Heart right ventricle (tissue), 16 donors: ENCODE data around the gene LSM14A. TPM values are rescaled to one million over a fixed set of nuclear protein-coding genes. Genes with fewer than 3 reads are reported as not detected.
A peak's percentile ranks its signal among the peaks of the same experiment; 100 is the strongest.
"Not testable (repeated sequence)": the region's sequence is repeated elsewhere in the genome, so short reads cannot be mapped to it uniquely, and the experiment has no call there.

ENCODE experiments used
- ATAC-seq, 8 donors: fragments of 200-7000 bp; cut with Tn5 transposase; one replicate each; pipeline ENCODE4 v1.9.1; 2020; ENCODE audit warnings: mild to moderate bottlenecking in 8 of 8, moderate library complexity in 8 of 8, moderate number of reproducible peaks in 1 of 8
- DNase-seq, 2 donors: peaks; one replicate each; pipeline ENCODE4 v3.0.0-alpha.2; 2020
- H3K27ac ChIP-seq, 10 donors: fragments of 200-600 bp; sonication (generic) in 2 of 10; one replicate each; pipeline versions ENCODE4 v1.5.0 to v1.8.0; 2020 to 2022; ENCODE audit warnings: mild to moderate bottlenecking in 3 of 10
- H3K27me3 ChIP-seq, 7 donors: fragments of 200-600 bp; one replicate each; pipeline ENCODE4 v1.8.0; 2021 to 2022; ENCODE audit warnings: mild to moderate bottlenecking in 2 of 7
- H3K36me3 ChIP-seq, 9 donors: fragments of 200-600 bp; sonication (generic) in 1 of 9; one replicate each; pipeline versions ENCODE4 v1.5.0 to v1.8.0; 2020 to 2022; ENCODE audit warnings: mild to moderate bottlenecking in 2 of 9
- H3K4me1 ChIP-seq, 9 donors: fragments of 200-600 bp; sonication (generic) in 1 of 9; one replicate each; pipeline versions ENCODE4 v1.5.0 to v1.8.0; 2020 to 2022; ENCODE audit warnings: mild to moderate bottlenecking in 4 of 9
- H3K4me3 ChIP-seq, 10 donors: fragments of 200-600 bp; sonication (generic) in 2 of 10; one replicate each; pipeline versions ENCODE4 v1.5.0 to v1.8.0; 2020 to 2022; ENCODE audit warnings: mild to moderate bottlenecking in 7 of 10, moderate library complexity in 2 of 10
- H3K9me3 ChIP-seq, 11 donors: fragments of 200-600 bp in 10 of 11; sonication (generic) in 2 of 11; one replicate each; pipeline versions ENCODE4 v1.5.0 to v1.8.0; 2013 to 2022; ENCODE audit warnings: mild to moderate bottlenecking in 2 of 11, control low read depth in 1 of 11, moderate library complexity in 1 of 11
- WGBS, 2 donors: extraction: QIAGEN DNeasy Blood & Tissue Kit; methylation state at CpG; one replicate each; pipeline ENCODE4 v1.1.7; 2013; ENCODE audit warnings: inconsistent platforms in 1 of 2; 5-methylcytosine and 5-hydroxymethylcytosine counted together
- intact Hi-C, 10 donors: fragments of 100-400 bp; cut with DNase I; formaldehyde crosslinking; loops; one replicate each; pipeline versions ENCODE4 v1.11.1 to v1.14.2; 2022
- polyA plus RNA-seq, 2 donors: library from polyadenylated mRNA; stranded (reverse); fragments of 200-250 nt; gene quantifications; one replicate each; pipeline ENCODE4 v1.2.3, GENCODE V29; 2013
- total RNA-seq, 10 donors: library from RNA; stranded (reverse); fragmentation: NEBNext Ultra II Directional in 3 of 10; extraction: Animal tissue kit (Norgen Biotek cat#: 25700) in 3 of 10; gene quantifications; one replicate each; pipeline versions ENCODE4 v1.2.1 to v1.2.4, GENCODE V29; 2021 to 2023
- TF ChIP-seq, protein P1 (sequence below), 9 donors: fragments of 200-600 bp; sonication (generic) in 2 of 9; IDR thresholded peaks; one replicate each; pipeline versions ENCODE4 v1.5.0 to v1.8.0; 2021 to 2022; ENCODE audit warnings: antibody characterized with exemption in 9 of 9, mild to moderate bottlenecking in 5 of 9, moderate library complexity in 1 of 9
- donor health status: Arrhythmogenic right ventricular cardiomyopathy.
- donor health status: ischemic (EF 13 %, LVEDD 7.1; RV severe dilation, severe dysfunction).
- donor health status: healthy with polysubstance abuse.
- donor health status: DM: no; HTN: yes; CAD: no.
- donor health status: DM: no; HTN: no; CAD: no.
- donor health status: ischemic (EF 25% LVEDD 6.9; RV normal size, moderate dysfunction).
- donor health status: ischemic (EF 25% LVEDD 5.7; RV mildly dilated, moderate dysfunction).
- donor health status: healthy.
- donor health status: DM: yes; HTN: yes; CAD: no.
- donor health status: Ischemic cardiomyopathy.
- donor health status: ischemic (EF 35%, LVEDD 5.7; RV mildly dilated, moderate dysfunction).
- donor health status: nonischemic (EF 11% LVEDD 7.7; RV severe dilation, severe dysfunction).
- donor health status: DM: yes; HTN: yes; CAD: no.
- donor health status: PGD.
- donor health status: ischemic (EF 29% LVEDD 5.4; RV normal size, mild dysfunction).
- donor health status: nonischemic (EF 23%, LVEDD 6.1; RV moderate dilation, normal function).

Gene LSM14A
- total and polyA plus RNA-seq, 12 donors = 44.7 to 78.0 (median 66.1) TPM

DNA sequence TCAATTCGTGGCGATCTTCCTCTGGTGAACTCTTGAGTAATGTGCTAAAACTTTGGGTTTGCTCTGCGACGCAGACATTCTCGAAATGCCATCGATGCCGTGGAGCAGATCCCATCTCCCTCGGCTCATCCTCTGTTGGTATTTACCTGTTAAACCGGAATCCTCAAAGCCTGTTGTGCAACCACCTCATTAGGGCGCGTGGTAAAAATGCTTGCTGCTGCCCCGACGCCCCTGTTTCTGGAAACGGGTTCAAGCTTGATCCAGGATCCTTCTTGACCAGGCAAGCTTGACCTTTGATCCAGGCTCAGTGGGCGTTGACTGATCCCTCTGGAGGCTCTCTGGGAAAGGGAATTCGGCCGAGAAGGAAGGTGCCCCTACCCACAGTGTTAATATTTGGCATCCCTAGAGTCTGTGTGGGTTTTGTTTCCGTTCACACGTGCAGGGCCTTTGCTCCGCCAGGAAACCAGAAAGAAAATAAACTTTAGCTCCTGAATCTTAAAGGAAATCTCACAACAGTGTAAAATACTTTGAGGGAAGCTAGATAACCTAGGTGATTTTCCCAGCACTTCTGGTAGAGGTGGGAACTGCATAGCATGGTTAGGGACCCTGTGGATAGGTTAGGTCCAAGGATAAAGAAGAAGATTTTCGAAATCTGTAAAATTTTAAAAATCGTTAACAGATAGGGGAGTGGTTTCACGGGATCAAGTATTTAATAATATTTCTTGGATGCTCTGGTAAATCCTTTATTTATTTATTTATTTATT is 1.1 kb downstream of the LSM14A start:
- Histone ChIP-seq H3K4me3 (peak overlapping the region; percentile 68 to 99 (median 95)), H3K4me1 (peaks cover 9 to 66% (median 58%) of the 10 kb centered on the region in 9 donors), H3K36me3 (peaks cover 0 to 8% (median 0%) of the 10 kb centered on the region in 9 donors), H3K27me3 (no peaks in the 10 kb centered on the region), H3K9me3 (no peaks in the 10 kb centered on the region), H3K27ac (peak overlapping the region; percentile 91 to 100 (median 98))
- peak in 1 of 2 donors; percentile 22 for DNase-seq
- WGBS, 2 donors = 2 to 3% methylated on average over 23 of the region's 23 CpGs
- intact Hi-C loops = no loop called here
- ATAC-seq = peak in 6 of 8 donors; percentile 1 to 24 (median 16)
- TF ChIP-seq, protein P1, sequence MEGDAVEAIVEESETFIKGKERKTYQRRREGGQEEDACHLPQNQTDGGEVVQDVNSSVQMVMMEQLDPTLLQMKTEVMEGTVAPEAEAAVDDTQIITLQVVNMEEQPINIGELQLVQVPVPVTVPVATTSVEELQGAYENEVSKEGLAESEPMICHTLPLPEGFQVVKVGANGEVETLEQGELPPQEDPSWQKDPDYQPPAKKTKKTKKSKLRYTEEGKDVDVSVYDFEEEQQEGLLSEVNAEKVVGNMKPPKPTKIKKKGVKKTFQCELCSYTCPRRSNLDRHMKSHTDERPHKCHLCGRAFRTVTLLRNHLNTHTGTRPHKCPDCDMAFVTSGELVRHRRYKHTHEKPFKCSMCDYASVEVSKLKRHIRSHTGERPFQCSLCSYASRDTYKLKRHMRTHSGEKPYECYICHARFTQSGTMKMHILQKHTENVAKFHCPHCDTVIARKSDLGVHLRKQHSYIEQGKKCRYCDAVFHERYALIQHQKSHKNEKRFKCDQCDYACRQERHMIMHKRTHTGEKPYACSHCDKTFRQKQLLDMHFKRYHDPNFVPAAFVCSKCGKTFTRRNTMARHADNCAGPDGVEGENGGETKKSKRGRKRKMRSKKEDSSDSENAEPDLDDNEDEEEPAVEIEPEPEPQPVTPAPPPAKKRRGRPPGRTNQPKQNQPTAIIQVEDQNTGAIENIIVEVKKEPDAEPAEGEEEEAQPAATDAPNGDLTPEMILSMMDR (IDR thresholded peaks at IDR 0.05) = no peak

DNA sequence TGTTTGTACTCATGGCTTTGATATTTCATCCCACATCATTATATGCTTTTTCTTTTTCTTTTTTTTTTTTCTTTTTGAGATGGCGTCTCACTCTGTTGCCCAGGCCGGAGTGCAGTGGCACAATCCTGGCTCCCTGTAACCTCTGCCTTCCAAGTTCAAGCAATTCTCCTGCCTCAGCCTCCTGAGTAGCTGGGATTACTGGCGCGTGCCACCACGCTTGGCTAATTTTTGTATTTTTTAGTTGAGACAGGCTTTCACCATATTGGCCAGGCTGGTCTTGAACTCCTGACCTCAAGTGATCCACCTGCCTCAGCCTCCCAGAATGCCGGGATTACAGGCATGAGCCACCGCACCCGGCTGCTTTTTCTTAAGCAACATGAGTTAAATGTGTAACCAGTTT is 2.9 kb downstream of the LSM14A start:
- ATAC-seq, DNase-seq, H3K27me3 ChIP-seq, H3K9me3 ChIP-seq, intact Hi-C loops: not testable (repeated sequence)
- WGBS, 2 donors = 83 to 85% methylated on average over 8 of the region's 8 CpGs
- Histone ChIP-seq H3K4me1 (peaks cover 9 to 81% (median 76%) of the 10 kb centered on the region in 9 donors), H3K36me3 (peaks cover 0 to 17% (median 0%) of the 10 kb centered on the region in 9 donors), H3K27ac (peak overlapping the region in 3 of 10 donors; percentile 0 to 27 (median 15)), H3K4me3 (peak overlapping the region in 4 of 10 donors; percentile 3 to 99 (median 96))

DNA sequence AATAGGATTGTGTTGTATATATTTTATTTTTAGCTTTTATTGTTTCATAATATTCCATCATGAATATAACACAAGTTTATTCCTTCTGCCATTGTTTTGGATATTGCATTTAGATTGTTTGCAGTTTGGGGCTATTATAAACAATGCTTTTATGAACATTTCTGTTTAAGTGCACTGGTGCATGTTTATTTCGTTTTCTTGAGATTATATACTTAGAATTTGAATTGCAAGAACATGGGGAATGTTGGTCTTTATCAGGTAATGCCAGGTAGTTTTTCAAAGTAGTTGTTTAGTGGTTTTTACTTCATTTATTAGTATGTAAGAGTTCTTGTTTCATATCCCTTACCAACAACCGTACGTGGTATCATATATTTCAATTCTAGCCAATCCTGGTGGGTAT is 4.3 kb downstream of the LSM14A start:
- Histone ChIP-seq H3K27me3 (no peaks in the 10 kb centered on the region), H3K4me3 (peak overlapping the region in 1 of 10 donors; percentile 8), H3K4me1 (peaks cover 5 to 89% (median 83%) of the 10 kb centered on the region in 9 donors), H3K36me3 (peaks cover 0 to 18% (median 0%) of the 10 kb centered on the region in 9 donors), H3K27ac (no peak overlapping the region), H3K9me3 (no peaks in the 10 kb centered on the region)
- WGBS, 2 donors = 32 to 43% methylated on average over 3 of the region's 3 CpGs
- DNase-seq (no peak), ATAC-seq (no peak)
- TF ChIP-seq, protein P1 (IDR thresholded peaks at IDR 0.05) = no peak
- intact Hi-C loops = no loop called here

DNA sequence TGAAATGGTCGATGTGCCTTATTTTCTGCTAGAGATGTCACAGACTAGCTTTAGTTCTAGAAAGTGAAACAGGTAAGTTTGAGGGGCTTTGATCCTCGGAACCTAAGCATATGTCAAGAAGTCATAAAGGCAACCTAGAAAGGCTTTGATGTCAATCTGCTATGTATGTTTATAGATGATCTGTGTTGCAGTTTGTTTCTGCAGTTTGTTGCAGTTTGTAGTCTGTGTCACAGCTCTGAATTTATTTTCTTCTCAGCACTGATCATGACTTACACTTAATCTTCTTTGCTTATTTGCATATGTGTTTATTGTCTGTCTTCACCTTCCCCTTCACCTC is 5.9 kb downstream of the LSM14A start:
- peaks cover 6 to 100% (median 93%) of the 10 kb centered on the region in 9 donors for H3K4me1 ChIP-seq
- ATAC-seq = no peak
- 68 to 71% methylated on average over 2 of the region's 2 CpGs for WGBS, 2 donors
- intact Hi-C loops = no loop called here
- H3K9me3 ChIP-seq = no peaks in the 10 kb centered on the region
- no peak for DNase-seq
- H3K4me3 ChIP-seq = peak overlapping the region in 1 of 10 donors; percentile 12
- H3K27ac ChIP-seq = no peak overlapping the region
- H3K36me3 ChIP-seq = peaks cover 0 to 18% (median 0%) of the 10 kb centered on the region in 9 donors
- TF ChIP-seq, protein P1 (IDR thresholded peaks at IDR 0.05) = no peak
- H3K27me3 ChIP-seq = no peaks in the 10 kb centered on the region

DNA sequence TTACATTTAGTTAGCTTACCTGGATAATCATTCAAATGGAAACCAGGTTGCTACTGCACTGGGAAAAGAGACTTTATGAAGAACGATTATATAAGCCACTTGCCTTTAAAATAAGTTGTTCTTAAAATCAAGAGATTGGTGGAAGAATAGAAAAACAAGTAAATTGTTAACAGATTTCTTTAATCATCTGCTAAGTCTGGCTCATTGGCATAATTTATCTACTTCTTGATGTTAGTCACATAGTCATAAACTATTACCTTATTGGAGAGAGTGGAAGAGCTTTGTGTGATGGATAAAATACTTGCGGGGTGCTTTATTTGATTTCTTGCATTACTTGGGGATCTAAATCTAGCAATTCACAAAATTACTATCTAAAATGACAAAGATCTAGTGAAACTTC is 6.8 kb downstream of the LSM14A start:
- Histone ChIP-seq H3K36me3 (peaks cover 0 to 18% (median 0%) of the 10 kb centered on the region in 9 donors), H3K27me3 (no peaks in the 10 kb centered on the region), H3K9me3 (no peaks in the 10 kb centered on the region), H3K4me3 (no peak overlapping the region), H3K27ac (peak overlapping the region in 1 of 10 donors; percentile 0), H3K4me1 (peaks cover 6 to 100% (median 98%) of the 10 kb centered on the region in 9 donors)
- TF ChIP-seq, protein P1 (IDR thresholded peaks at IDR 0.05) = no peak
- intact Hi-C loops = no loop called here
- DNase-seq (no peak), ATAC-seq (no peak)
- WGBS, 2 donors = 58 to 75% methylated on average over 2 of the region's 2 CpGs
